Transverse colon (tissue), 4 donors: ENCODE results near the gene ETNK2.

Experiments used
- CTCF ChIP-seq, 5 experiments: fragments of 200-600 bp in 3 of 5; fragments of 450-650 bp in 2 of 5; sonication (generic) in 3 of 5; IDR thresholded peaks; 1 replicate in 2 of 5; 2 replicates in 3 of 5; pipeline ENCODE4 v1.5.1; 2016 to 2017; ENCODE audit warnings: antibody characterized with exemption in 5 of 5, inconsistent platforms in 3 of 5, mild to moderate bottlenecking in 2 of 5, moderate library complexity in 1 of 5
- EP300 ChIP-seq: sonication (generic); formaldehyde crosslinking; IDR thresholded peaks from one replicate; pipeline ENCODE4 v1.6.1; 2017; ENCODE audit warnings: antibody characterized with exemption, low read depth
- POLR2AphosphoS5 ChIP-seq, 3 donors: sonication (generic); formaldehyde crosslinking; IDR thresholded peaks; one replicate each; pipeline ENCODE4 v1.6.1; 2016; ENCODE audit warnings: antibody characterized with exemption in 3 of 3

- TF ChIP-seq CTCF (IDR thresholded peaks at IDR 0.05) (no peak), POLR2AphosphoS5 (IDR thresholded peaks at IDR 0.05) (no peak), EP300 (no peak)
These were observed 25.3 kb upstream of the ETNK2 start for GRCh38 chr1:204177133-204177532.
